Neural progenitor cell (in vitro differentiated cells): ENCODE results near the gene HAT1. TPM values are rescaled to one million over a fixed set of nuclear protein-coding genes. Genes with fewer than 3 reads are reported as not detected.
"Not testable (repeated sequence)": the region's sequence is repeated elsewhere in the genome, so short reads cannot be mapped to it uniquely, and the experiment has no call there.

Experiments used
- DNase-seq: peaks from one replicate; pipeline ENCODE4 v3.0.0-alpha.2; 2016; ENCODE audit warnings: low spot score
- H2AFZ ChIP-seq: fragments of 200-600 bp; sonication (generic); replicated peaks from 2 replicates; pipeline ENCODE4 v1.6.1; 2016; ENCODE audit warnings: antibody characterized with exemption
- H3F3A ChIP-seq: fragments of 200-600 bp; sonication (generic); 2 replicates; pipeline ENCODE4 v1.6.1; 2016; ENCODE audit warnings: antibody characterized with exemption, low read depth
- H3K27ac ChIP-seq: fragments of 200-600 bp; sonication (generic); 2 replicates; pipeline ENCODE4 v1.5.1; 2016; ENCODE audit warnings: mild to moderate bottlenecking
- H3K27me3 ChIP-seq: fragments of 200-600 bp; sonication (generic); 2 replicates; pipeline ENCODE4 v1.6.1; 2016; ENCODE audit warnings: mild to moderate bottlenecking, moderate library complexity
- H3K36me3 ChIP-seq: fragments of 200-600 bp; sonication (generic); 2 replicates; pipeline ENCODE4 v1.5.1; 2016
- H3K4me1 ChIP-seq: fragments of 200-600 bp; sonication (generic); 2 replicates; pipeline ENCODE4 v1.6.1; 2016; ENCODE audit warnings: mixed run types
- H3K4me2 ChIP-seq: fragments of 200-600 bp; sonication (generic); 2 replicates; pipeline ENCODE4 v1.6.1; 2016
- H3K4me3 ChIP-seq: fragments of 200-600 bp; sonication (generic); 2 replicates; pipeline ENCODE4 v1.5.1; 2016
- H3K79me2 ChIP-seq: fragments of 200-600 bp; sonication (generic); 2 replicates; pipeline ENCODE4 v1.6.1; 2016; ENCODE audit warnings: low read depth
- H3K9ac ChIP-seq: fragments of 200-600 bp; sonication (generic); 2 replicates; pipeline ENCODE4 v1.6.1; 2016
- H3K9me3 ChIP-seq: fragments of 200-600 bp; sonication (generic); 2 replicates; pipeline ENCODE4 v1.5.1; 2016; ENCODE audit warnings: low read depth
- H4K20me1 ChIP-seq: fragments of 200-600 bp; sonication (generic); 2 replicates; pipeline ENCODE4 v1.6.1; 2016; ENCODE audit warnings: low read depth
- H3K27ac Mint-ChIP-seq: 3 replicates; pipeline ENCODE4 v1.8.0; 2021; ENCODE audit warnings: mixed read lengths
- H3K27me3 Mint-ChIP-seq: 2 replicates; pipeline ENCODE4 v1.8.0; 2022; ENCODE audit warnings: low read depth, mild to moderate bottlenecking, inconsistent platforms, moderate library complexity, mixed read lengths; ENCODE audit not compliant: insufficient read depth
- H3K36me3 Mint-ChIP-seq: 3 replicates; pipeline ENCODE4 v1.8.0; 2021; ENCODE audit warnings: mixed read lengths
- H3K4me1 Mint-ChIP-seq: 3 replicates; pipeline ENCODE4 v1.8.0; 2021; ENCODE audit warnings: mixed read lengths
- H3K4me3 Mint-ChIP-seq: 3 replicates; pipeline ENCODE4 v1.8.0; 2021; ENCODE audit warnings: mild to moderate bottlenecking, moderate library complexity, mixed read lengths
- H3K9me3 Mint-ChIP-seq: 3 replicates; pipeline ENCODE4 v1.8.0; 2020; ENCODE audit warnings: mixed read lengths
- CTCF ChIP-seq: fragments of 200-600 bp; sonication (generic); IDR thresholded peaks from 2 replicates; pipeline ENCODE4 v1.5.1; 2017; ENCODE audit warnings: antibody characterized with exemption, mild to moderate bottlenecking
- EZH2 ChIP-seq: fragments of 200-600 bp; sonication (generic); IDR thresholded peaks from 2 replicates; pipeline ENCODE4 v1.6.1; 2017; ENCODE audit warnings: antibody characterized with exemption, mild to moderate bottlenecking, moderate library complexity
- EZH2phosphoT487 ChIP-seq: fragments of 200-600 bp; sonication (generic); IDR thresholded peaks from 2 replicates; pipeline ENCODE4 v1.6.1; 2017; ENCODE audit warnings: antibody characterized with exemption
- total RNA-seq: library from RNA; depleted of rRNA; stranded (reverse); fragments of >200 nt; gene quantifications from 2 replicates; pipeline ENCODE4 v1.2.3, GENCODE V29; 2015; ENCODE audit warnings: low replicate concordance

HAT1 gene
- total RNA-seq, 1 donor from 2014 or later: 109 TPM

GRCh38 chr2:171972329-171972982 lies 50.2 kb downstream of the HAT1 start:
- Mint-ChIP-seq H3K27ac (no peak overlapping the region), H3K4me1 (no peaks in the 10 kb centered on the region)

GRCh38 chr2:171979103-171979502 lies 56.8 kb downstream of the HAT1 start:
- H3K36me3 Mint-ChIP-seq: peaks cover 44% of the 10 kb centered on the region
- no peak overlapping the region for H3K4me3 Mint-ChIP-seq
- TF ChIP-seq EZH2phosphoT487: no peak
- TF ChIP-seq CTCF: no peak
- TF ChIP-seq EZH2: no peak

More at GRCh38 chr2:171972329-171972982, 50.2 kb downstream of the HAT1 start:
- no peaks in the 10 kb centered on the region for H3K27me3 Mint-ChIP-seq
- H2AFZ ChIP-seq: no peak overlapping the region
- no peak overlapping the region for H3K4me3 ChIP-seq
- H3K79me2 ChIP-seq: no peaks in the 10 kb centered on the region
- H4K20me1 ChIP-seq: no peaks in the 10 kb centered on the region
- no peak for DNase-seq
- no peaks in the 10 kb centered on the region for H3K9me3 ChIP-seq
- TF ChIP-seq EZH2 (no peak), EZH2phosphoT487 (no peak), CTCF (no peak)
- no peak overlapping the region for H3K27ac ChIP-seq
- H3F3A ChIP-seq: no peaks in the 10 kb centered on the region
- H3K9me3 Mint-ChIP-seq: no peaks in the 10 kb centered on the region
- no peak overlapping the region for H3K9ac ChIP-seq
- peaks cover 31% of the 10 kb centered on the region for H3K36me3 Mint-ChIP-seq
- H3K4me2 ChIP-seq: no peak overlapping the region
- H3K4me1 ChIP-seq: peaks cover 8% of the 10 kb centered on the region
- H3K4me3 Mint-ChIP-seq: no peak overlapping the region
- peaks cover 1% of the 10 kb centered on the region for H3K36me3 ChIP-seq
- H3K27me3 ChIP-seq: no peaks in the 10 kb centered on the region

DNA sequence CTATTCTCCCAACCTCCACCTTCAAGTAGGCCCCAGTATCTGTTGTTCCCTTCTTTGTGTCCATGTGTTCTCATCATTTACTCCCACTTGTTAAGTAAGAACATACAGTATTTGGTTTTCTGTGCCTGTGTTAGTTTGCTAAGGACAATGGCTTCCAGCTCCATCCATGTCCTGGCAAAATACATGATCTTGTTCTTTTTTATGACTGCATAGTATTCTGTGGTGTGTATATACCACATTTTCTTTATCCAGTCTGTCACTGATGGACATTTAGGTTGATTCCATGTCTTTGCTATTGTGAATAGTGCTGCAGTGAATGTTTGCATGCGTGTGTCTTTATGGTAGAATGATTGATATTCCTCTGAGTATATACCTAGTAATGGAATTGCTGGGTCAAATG lies 61.7 kb downstream of the HAT1 start:
- H3K27me3 ChIP-seq, H3K27ac Mint-ChIP-seq, H3K9me3 Mint-ChIP-seq, H3K4me3 Mint-ChIP-seq, H3K9me3 ChIP-seq, H3K4me3 ChIP-seq, H3K27me3 Mint-ChIP-seq, H3K27ac ChIP-seq, H3K9ac ChIP-seq, H4K20me1 ChIP-seq, H3K4me2 ChIP-seq, H2AFZ ChIP-seq, H3F3A ChIP-seq, H3K4me1 ChIP-seq, DNase-seq, H3K79me2 ChIP-seq, H3K4me1 Mint-ChIP-seq, H3K36me3 ChIP-seq: not testable (repeated sequence)
- H3K36me3 Mint-ChIP-seq: peaks cover 19% of the 10 kb centered on the region

More at GRCh38 chr2:171979103-171979502, 56.8 kb downstream of the HAT1 start:
- H3K4me1 Mint-ChIP-seq: no peaks in the 10 kb centered on the region
- Histone ChIP-seq H3K9me3 (no peaks in the 10 kb centered on the region), H3K4me2 (no peak overlapping the region), H3K4me3 (no peak overlapping the region), H3K79me2 (no peaks in the 10 kb centered on the region), H3K27ac (no peak overlapping the region), H3K27me3 (no peaks in the 10 kb centered on the region), H3F3A (no peaks in the 10 kb centered on the region), H3K9ac (no peak overlapping the region), H2AFZ (no peak overlapping the region), H3K4me1 (no peaks in the 10 kb centered on the region), H4K20me1 (no peaks in the 10 kb centered on the region), H3K36me3 (no peaks in the 10 kb centered on the region)
- no peaks in the 10 kb centered on the region for H3K9me3 Mint-ChIP-seq
- H3K27ac Mint-ChIP-seq: no peak overlapping the region
- no peaks in the 10 kb centered on the region for H3K27me3 Mint-ChIP-seq
- no peak for DNase-seq

- H3K4me1 ChIP-seq: no peaks in the 10 kb centered on the region
- H3K4me2 ChIP-seq: no peak overlapping the region
- no peak overlapping the region for H3K4me3 Mint-ChIP-seq
- H3K27ac Mint-ChIP-seq: no peak overlapping the region
- no peak overlapping the region for H3K4me3 ChIP-seq
- H3F3A ChIP-seq: peaks cover 9% of the 10 kb centered on the region
- no peaks in the 10 kb centered on the region for H3K4me1 Mint-ChIP-seq
- H3K27ac ChIP-seq: no peak overlapping the region
- H3K36me3 Mint-ChIP-seq: peaks cover 15% of the 10 kb centered on the region
- TF ChIP-seq EZH2phosphoT487 (no peak), CTCF (no peak)
- H3K36me3 ChIP-seq: no peaks in the 10 kb centered on the region
- H2AFZ ChIP-seq: no peak overlapping the region
- no peaks in the 10 kb centered on the region for H3K9me3 ChIP-seq
- no peak for DNase-seq
- no peaks in the 10 kb centered on the region for H3K9me3 Mint-ChIP-seq
- H3K79me2 ChIP-seq: no peaks in the 10 kb centered on the region
- H4K20me1 ChIP-seq: no peaks in the 10 kb centered on the region
- H3K27me3 Mint-ChIP-seq: no peaks in the 10 kb centered on the region
- H3K27me3 ChIP-seq: no peaks in the 10 kb centered on the region
- no peak overlapping the region for H3K9ac ChIP-seq
Observed at GRCh38 chr2:171985076-171985475, 62.8 kb downstream of the HAT1 start.
